Pulmonary artery endothelial cell (primary cell): ENCODE data around the gene CBX6. TPM values are rescaled to one million over a fixed set of nuclear protein-coding genes. Genes with fewer than 3 reads are reported as not detected.
"Not testable (repeated sequence)": the region's sequence is repeated elsewhere in the genome, so short reads cannot be mapped to it uniquely, and the experiment has no call there.

Source experiments
- DNase-seq: peaks from one replicate; pipeline ENCODE4 v3.0.0-alpha.2; 2011; ENCODE audit warnings: low read depth, low spot score
- total RNA-seq: library from RNA; depleted of rRNA; stranded (reverse); fragments of >200 nt; gene quantifications from 2 replicates; pipeline ENCODE4 v1.2.3, GENCODE V29; 2014

The CBX6 gene
- 42.1 and 46.1 TPM in 2 replicates for total RNA-seq

DNA sequence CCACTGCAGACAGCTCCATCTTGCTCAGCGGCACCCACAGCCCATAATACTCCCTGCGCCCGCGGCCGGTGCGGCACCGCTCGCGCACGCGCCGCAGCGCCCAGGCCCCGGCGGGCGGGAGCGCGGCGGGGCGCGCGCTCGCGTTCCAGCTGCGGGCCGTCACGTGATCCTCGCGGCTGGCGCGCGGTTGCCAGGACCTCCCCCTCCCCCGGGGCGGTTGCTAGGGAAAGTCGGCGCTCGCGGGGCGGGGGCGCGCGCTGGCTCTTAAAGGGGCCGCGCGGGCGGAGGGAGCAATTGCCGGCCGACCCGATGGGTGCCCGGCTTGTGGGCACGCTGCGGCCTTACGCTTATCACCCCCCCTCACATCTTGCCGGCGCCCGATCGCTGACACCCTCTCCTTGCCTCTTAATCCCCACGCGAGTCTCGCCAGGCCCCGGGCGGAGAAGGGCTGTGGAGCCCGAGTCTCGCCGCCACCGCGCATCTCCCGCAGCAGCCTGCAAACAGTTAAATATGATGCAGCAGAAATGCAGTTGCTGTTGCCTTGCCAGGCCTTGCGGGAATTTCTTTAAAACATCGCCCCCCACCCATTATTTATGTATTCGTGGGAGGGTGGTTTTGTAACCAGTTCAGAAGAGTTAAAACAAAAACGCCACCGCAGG lies at the start of gene CBX6:
TSS of gene CBX6 (minus strand) at position 45 of the 659 bp plus-strand sequence. CDS start at position 19, 26 bp downstream.
- peak; percentile 65 for DNase-seq

DNA sequence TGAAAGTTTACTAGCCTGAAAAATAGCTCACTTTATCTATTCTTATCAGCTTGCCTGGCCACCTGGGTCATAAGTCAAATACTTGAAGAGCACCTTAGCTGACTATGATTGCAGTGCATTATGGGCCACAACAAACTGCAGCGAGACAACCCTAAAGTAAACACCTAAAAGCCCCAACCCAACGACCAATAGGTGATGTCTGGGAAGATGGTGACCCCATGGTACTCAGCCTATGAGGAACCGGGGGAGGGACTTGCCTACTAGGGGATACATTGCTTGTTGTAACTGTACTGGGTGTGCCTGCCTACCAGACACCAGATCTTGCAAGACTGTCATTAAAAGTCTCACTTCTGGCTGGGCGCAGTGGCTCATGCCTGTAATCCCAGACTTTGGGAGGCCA lies 49.8 kb upstream of the CBX6 start:
- DNase-seq = no peak

DNA sequence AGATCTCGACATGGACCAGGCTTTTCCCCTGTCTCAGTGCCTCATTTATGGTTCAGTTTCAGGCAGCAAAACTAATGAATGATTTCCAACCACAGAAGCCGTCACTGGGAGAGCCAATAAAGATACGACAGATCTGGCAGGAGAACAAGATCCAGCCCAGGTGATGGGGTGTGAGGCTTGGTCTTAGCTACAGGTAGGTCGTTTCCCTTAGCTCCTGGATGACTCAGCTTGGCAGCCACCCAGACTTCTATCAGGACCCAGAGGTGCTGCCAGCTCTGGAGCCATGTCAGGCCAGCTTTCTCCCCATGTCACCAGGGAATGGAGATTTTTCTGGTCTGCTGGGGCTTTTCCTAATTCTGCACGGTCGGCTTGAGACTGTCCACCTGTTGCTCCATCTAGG lies 49.1 kb upstream of the CBX6 start:
- no peak for DNase-seq

DNA sequence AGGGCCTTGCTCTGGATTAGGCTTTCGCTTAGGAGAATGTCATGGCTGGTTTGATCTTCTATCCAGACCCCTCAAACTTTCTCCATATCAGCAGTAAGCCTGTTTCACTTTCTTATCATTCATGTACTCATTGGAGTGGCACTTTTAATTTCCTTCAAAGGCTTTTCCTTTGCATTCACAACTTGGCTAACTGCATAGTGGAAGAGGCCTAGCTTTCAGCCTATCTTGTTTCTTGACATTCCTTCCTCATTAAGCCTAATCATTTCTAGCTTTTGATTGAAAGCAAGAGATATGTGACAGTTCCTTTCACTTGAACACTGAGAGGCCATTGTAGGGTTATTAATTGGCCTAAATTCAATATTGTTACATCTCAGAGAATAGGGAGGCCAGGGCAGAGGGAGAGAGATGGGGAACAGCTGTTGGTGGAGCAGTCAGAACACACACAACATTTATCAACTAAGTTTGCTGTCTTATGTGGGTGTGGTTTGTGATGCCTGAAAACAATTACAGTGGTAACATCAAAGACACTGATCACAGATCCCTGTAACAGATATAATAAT lies 47.7 kb upstream of the CBX6 start:
- no peak for DNase-seq

DNA sequence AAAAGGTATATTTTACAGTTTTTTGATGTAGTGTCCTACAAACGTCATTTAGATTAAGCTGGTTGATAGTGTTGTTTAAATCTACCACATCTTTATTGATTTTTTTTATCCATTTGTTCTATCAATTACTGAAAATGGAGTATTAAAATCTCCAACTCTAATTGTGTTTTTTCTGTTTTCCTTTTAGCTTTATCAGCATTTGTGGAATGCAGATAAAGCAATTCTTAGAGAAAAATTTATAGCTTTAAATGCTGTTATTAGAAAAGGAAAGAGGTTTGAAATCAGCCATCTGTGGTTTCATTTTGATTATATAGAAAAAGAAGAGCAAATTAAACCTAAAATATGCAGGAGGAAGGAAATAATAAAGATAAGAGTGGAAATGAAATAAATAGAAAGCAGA lies 39.4 kb upstream of the CBX6 start:
- DNase-seq = no peak

DNA sequence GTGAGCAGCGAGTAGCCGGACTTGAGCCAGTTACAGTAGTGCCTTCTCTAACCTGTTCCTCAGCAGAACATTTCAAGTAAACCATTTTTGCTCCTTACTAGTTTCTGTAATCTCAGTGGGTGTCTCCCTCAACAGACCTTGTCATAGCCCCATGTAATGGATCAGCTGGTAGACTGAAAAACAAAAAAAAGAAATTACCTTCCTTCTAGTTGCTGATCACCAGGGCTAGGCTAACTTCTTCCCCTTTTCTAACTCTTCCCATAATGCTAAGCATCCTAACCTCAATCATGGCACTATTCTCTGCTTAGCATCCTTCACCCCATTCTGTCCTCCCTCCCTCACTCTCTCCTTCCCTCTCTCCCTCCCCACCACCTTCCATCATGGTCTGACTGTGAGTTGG lies 35.8 kb upstream of the CBX6 start:
- DNase-seq = no peak

DNA sequence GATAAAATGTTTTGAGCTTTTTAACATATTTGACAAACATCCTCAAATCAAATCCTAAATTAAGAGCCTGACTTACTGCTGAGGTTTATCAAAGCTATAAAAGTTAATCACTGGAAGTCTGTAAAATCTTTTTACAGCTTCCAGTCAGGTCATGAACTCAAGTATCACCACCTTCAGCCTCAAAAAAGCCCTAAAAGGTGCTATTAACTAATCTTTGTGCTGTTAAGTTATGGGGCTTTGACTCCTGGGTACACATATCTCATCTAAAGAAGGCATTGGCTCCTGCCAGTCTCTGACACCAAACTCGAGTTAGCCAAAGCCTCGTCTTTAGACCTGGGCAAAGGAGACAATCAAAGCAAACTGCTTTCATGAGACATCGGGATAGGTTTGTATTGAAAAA lies 34.0 kb upstream of the CBX6 start:
- DNase-seq = no peak

DNA sequence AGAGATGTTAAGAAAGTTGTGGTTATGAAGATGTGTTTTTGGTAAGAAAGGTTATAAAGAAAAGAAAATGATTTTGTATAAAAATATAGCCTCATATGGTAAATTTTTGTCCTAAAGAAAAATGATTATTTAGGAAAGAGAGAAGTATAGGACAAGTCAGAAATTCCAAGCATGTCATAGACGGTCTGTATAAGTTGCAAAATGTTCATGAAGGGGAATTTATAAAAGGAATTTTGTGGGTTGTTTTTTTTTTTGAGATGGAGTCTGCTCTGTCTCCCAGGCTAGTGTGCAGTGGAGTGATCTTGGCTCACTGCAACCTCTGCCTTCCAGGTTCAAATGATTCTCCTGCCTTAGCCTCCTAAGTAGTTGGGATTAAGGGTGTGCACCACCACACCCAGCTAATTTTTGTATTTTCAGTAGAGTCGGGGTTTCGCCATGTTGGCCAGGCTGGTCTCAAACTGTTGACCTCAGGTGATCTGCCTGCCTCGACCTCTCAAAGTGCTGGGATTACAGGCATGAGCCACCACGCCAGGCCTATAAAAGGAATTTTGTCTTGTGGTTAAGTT lies 32.1 kb upstream of the CBX6 start:
- DNase-seq = not testable (repeated sequence)

DNA sequence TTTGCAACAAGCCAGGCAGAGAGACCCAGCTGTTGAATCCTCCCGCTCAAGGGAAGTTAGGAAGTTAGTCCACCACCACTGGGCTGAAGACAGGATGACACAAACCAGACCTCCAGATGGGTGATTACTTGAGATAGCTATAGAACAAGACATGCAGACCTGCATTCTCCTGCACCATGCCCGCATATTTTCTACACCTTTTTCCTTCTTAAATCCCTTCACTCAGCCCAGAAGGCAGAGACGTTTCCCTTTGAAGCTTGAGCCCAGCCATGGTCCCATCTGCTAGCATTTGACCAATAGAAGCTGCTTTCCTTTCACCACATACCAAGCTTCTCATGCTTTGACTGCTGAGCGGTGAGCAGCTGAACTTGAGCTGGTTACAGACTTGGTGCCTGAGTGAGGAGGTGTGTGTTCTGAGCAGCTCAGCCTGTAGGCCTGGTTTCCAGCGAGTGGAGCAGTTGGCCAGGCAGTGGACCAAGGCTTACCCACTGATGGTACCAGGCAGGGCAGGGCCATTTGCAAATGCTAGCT lies 29.2 kb upstream of the CBX6 start:
- no peak for DNase-seq

DNA sequence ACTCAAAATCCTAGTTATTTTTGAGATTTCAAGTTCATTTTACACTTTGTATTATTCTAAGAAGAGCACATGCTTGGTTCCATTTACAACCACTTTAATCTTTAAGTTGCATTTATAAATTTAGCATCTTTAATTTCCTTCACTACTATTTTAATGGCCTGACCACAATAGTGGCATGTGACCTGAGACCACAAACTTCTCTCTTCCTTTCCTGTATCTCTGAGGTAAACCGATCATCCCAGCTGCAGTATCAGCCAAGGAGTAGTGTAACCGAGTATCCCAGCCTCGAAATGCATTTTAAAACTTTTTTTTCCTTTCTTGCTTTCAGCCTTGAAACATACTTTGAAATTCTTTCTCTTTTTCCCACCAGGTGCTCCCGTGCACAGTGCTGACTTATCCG lies 28.7 kb upstream of the CBX6 start:
- DNase-seq = no peak

DNA sequence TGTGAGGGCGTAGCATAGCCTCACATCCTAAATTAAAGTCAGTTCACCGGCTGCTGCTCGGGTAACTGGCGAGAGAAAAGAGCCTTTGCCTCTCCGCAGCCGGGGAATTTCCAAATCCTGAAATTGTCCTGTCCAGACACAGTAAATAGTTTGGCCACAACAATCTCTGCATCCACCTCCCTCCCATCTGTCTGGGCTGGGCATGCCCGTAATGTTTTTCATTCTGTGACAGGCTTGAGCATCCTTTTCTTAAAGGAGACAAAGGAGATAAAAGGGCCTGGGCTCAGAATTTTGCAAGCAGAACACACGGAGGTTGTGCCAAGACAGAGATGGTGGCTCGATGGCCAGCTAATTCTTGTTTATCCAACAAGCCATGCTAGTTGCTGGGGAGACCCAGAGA lies 19.2 kb upstream of the CBX6 start:
- no peak for DNase-seq

DNA sequence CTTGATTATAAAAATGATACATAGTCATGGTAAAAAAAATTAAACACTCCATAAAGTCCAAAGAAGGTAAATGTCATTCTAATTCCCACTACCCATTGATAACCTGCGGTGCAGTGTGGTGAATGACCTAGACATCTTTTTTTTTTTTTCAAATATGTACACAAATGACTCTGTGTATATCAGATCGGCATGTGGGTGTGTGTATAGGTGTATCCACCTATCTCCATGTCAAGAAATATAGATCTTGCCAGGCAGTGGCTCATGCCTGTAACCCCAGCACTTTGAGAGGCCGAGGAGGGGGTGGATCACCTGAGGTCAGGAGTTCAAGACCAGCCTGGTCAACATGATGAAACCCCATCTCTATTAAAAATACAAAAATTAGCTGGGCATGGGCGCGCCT lies 18.4 kb upstream of the CBX6 start:
- no peak for DNase-seq

DNA sequence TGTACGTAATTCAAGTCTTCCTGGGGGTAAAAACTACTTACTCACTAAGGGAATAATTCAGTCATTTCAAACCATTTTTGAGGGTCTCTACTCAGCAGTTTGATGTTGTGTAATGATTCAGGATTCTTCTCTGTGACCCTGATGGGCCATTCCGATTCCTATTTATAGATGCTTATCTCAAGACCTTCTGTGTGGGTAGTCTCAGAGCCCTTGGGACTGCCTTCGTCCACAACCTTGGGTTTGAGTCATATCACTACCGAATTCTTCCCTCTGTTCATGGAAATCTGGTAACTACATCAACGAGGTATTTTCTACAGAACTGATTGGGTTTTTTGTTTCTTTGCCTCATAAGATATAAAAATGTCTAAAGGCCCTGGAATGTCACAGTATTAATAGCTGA lies 14.3 kb upstream of the CBX6 start:
- DNase-seq = no peak

DNA sequence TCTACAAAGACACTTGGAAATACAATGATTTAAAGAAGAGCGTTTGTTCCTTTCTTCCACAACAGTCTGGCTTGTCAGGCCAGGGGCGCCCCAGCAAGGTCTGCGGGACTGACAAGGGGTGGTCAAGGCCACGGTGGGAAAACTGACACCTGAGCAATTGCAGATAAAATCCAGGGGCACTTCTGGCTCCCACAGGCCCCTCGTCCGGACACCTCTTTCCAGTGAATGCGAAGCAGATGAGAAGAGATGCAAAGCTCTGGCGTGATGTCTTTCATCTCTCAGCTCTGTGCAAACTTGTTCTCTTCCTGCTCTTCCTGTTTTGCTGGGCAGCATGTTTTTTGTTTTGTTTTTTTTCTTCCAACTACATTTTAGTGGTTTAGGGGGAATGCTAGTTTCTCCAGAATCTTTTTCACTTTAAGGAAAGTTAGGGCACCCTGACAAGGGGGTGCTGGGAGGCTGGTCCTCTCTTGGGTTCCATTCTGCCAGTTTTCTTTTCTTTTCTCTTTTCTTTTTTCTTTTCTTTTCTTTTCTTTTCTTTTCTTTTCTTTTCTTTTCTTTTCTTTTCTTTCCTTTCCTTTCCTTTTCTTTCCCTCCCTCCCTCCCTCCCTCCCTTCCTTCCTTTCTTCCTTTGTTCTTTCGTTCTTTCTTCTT lies 11.1 kb upstream of the CBX6 start:
- no peak for DNase-seq

DNA sequence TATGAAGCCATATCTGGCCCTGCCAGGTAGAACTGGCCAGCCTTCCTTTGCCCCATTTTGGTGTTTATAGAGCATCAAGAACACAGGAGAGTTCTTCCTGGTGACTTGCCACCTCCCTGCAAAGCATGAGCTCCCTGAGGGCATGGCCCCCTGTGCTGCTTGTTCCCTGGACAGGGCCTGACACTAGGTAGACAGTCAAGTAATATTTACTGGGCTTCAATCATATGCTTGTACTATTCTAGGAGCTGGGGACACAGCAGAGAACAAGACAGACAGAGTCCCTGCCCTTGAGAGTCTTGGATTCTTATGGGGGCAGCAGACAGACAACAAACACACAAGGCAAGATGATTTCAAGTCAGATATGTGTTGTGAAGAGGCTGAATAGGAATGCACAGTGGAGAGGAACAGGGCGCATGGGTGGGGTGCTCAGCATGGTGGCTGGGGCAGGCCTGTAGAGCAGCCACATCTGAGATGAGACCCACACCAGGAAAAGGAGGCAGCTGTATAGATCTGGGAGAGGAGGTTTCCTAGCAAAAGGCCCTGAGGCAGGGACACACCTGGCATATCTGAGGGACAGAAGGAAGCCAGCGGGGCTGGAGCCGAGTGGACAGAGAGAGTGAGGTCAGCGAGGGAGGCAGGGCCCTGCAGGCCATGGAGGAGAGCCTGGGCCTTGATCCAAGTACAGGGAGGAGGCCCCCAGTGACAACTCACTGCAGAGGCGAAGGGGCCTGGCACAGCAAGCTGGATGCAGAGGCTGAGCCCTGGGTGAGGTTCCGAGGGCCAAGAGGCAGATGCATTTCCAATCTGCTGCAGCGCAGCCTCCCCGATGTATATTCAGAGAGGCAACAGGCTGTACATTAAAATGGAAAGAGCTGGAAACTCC lies 10.2 kb upstream of the CBX6 start:
- DNase-seq = no peak

DNA sequence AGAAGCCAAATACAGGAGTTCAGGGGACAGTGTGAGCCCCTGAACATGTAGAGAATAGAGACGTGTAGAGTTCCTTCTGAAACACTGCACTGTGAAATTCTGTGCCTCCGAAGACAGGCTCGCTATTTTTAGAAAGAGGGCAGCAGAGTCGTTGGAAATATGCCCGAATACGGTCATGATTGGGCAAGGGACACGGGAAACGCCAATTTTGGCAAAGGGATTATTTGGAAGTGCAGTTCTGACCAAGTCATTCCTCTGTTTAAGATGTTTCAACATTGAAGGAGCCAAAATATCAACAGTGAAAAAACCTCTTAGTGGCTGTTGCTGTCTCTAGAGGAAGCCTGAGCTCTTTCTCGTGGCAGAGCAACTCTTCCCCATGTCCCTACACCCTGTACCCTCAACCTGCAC lies 9.5 kb upstream of the CBX6 start:
- DNase-seq = no peak

DNA sequence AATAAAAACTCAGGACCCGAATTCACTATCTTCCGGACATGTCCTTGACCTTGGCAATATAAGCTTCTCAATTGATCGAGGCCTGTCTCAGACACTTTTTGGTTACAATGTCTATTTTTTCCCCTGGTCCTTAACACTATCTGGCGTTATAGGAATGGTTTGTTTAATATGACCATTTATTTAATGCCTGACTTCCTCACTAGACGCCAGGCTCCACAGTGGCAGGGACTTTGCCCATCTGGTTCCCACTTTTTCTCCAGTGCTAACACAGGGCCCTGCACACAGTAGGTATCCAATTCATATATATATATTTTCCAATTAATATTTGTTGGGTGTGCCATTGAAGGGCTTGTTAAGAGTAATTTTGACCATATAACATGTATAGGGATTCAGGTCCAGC lies 7.9 kb upstream of the CBX6 start:
- no peak for DNase-seq

DNA sequence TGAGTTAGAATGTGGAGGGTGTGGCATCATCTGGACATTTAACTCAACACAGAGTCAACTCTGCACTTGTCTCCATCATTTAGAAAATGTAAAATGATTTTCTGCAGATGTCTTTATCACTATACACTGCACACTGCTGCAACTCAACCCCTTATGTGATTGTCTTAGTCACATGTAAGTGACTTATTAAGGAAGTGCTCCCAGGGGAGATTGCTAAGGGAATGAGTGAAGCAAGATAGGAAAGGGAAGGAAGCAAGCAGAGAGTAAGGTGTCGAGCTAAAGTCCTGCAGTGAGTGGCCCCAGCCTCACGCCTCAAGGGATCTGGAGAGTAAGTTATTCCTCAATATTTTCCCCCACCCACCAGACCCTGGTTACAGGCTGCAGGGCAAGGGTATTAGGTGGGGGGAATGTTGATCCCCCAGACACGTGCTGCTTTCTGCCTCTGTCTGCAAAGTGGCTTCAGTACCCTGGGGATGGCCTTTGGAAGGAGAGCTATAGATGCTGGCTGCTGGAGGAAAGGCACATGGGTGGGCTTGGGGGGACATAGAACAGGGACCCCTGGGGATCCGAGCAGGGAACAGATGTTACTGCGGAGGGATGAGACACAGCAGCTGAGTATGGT lies 7.2 kb upstream of the CBX6 start:
- no peak for DNase-seq

DNA sequence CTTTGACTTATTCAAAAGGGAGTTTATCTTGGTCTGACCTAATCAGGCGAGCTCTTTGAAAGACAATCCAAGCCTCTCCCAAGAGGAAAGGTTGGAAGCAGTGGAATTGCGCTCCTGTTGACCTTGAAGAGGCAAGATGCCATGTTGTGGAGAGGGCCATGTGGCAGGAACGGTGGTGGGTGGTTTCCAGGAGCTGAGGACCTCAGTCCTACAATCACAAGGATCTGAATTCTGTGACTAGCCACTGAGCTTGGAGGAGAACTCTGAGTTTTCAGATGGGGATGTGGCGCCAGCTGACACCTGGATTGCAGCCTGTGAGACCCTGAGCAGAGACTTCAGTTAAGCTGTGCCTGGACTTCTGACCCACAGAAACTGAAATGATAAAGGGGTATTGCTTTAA lies 6.0 kb upstream of the CBX6 start:
- DNase-seq = no peak

DNA sequence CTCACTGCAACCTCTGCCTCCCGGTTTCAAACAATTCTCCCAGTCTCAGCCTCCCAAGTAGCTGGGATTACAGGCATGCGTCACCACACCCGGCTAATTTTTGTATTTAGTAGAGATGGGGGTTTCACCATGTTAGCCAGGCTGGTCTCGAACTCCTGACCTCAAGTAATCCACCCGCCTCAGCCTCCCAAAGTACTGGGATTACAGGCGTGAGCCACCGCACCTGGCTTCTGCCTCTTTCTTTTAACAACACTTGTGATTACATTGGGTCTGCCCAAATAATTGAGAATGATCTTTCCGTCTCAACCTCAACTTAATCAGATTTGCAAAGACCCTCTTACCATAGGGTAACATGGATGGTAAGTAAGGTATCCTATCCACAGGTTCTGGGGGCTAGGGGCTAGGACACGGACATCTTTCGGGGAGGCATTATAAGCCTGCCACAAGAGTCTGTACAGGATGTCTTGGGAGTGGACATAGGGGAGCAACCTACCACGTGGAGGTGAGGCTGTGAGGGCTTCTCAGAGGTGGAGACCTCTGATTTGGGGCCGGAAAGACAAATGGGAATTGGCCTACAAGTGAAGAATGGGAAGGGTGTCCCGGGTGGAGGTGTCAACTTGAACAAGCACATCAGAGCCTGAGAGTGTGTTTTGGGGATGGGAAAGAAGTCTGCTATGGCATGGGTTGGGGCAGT lies 2.7 kb upstream of the CBX6 start:
- no peak for DNase-seq
